A549 treated with CORT108297 at 1 μM for 4 hours (cell line): ENCODE results near the gene CIC. TPM values are rescaled to one million over a fixed set of nuclear protein-coding genes. Genes with fewer than 3 reads are reported as not detected.

Experiments
- total RNA-seq: library from RNA; stranded (reverse); fragments of 200-300 nt; extraction: Qiagen RNA extraction; gene quantifications from 5 replicates; pipeline ENCODE4 v1.2.3, GENCODE V29; 2022

Gene CIC
- total RNA-seq = 44.4 to 64.0 TPM (median 60.3 TPM) in 5 replicates

GRCh38 chr19:42268704-42269477 is at the start of gene CIC:
TSS of gene CIC (plus strand) at chr19:42269252. CDS start at chr19:42271784, 2,532 bp downstream.

GRCh38 chr19:42219812-42220750 is 49.0 kb upstream of the CIC start, which contains the start of gene ZNF526:
TSS of gene ZNF526 (plus strand) at chr19:42220312. CDS start at chr19:42224404, 4,092 bp downstream.

GRCh38 chr19:42242512-42243409 is 26.3 kb upstream of the CIC start, which contains the start of gene GSK3A:
TSS of gene GSK3A (minus strand) at chr19:42242602. CDS start at chr19:42242465, 137 bp downstream.

GRCh38 chr19:42254850-42255765 is 13.9 kb upstream of the CIC start, which contains the start of gene ERF:
TSS of gene ERF (minus strand) at chr19:42255128. CDS start at chr19:42254999, 129 bp downstream.

GRCh38 chr19:42301646-42302203 is 32.7 kb downstream of the CIC start, which contains the start of gene PRR19:
TSS of gene PRR19 (plus strand) at chr19:42302132. CDS start at chr19:42309585, 7,453 bp downstream.

GRCh38 chr19:42313096-42313839 is 44.2 kb downstream of the CIC start, which contains the start of gene TMEM145:
TSS of gene TMEM145 (plus strand) at chr19:42313309. CDS start at chr19:42313377, 68 bp downstream.

GRCh38 chr19:42325308-42325895 is 56.4 kb downstream of the CIC start, which contains the start of gene MEGF8:
TSS of gene MEGF8 (plus strand) at chr19:42325635. CDS start at chr19:42326244, 609 bp downstream.

Other genes with a start within 250 kb of the CIC start
- 0.38 to 0.72 TPM (median 0.58 TPM) in 5 replicates for gene GRIK5, start 199.0 kb upstream of the CIC start, total RNA-seq
- 26.8 to 41.0 TPM (median 37.4 TPM) in 5 replicates for gene ZNF574, start 193.1 kb upstream of the CIC start, total RNA-seq
- 0.27 to 0.69 TPM (median 0.58 TPM) in 5 replicates for gene POU2F2, start 136.8 kb upstream of the CIC start, total RNA-seq
- 68.1 to 93.9 TPM (median 85.4 TPM) in 5 replicates for gene DEDD2, start 51.6 kb upstream of the CIC start, total RNA-seq
- gene ZNF526, start 48.9 kb upstream of the CIC start, total RNA-seq = 15.4 to 21.1 TPM (median 19.6 TPM) in 5 replicates
- 115 to 168 TPM (median 158 TPM) in 5 replicates for gene GSK3A, start 26.6 kb upstream of the CIC start, total RNA-seq
- gene ERF, start 14.1 kb upstream of the CIC start, total RNA-seq = 99.5 to 132 TPM (median 132 TPM) in 5 replicates
- 3.8 to 4.7 TPM (median 4.1 TPM) in 5 replicates for gene PRR19, start 32.9 kb downstream of the CIC start, total RNA-seq
- gene PAFAH1B3, start 33.4 kb downstream of the CIC start, total RNA-seq = 127 to 157 TPM (median 154 TPM) in 5 replicates
- gene TMEM145, start 44.1 kb downstream of the CIC start, total RNA-seq = 2.1 to 4.1 TPM (median 2.8 TPM) in 5 replicates
- 20.9 to 29.9 TPM (median 23.3 TPM) in 5 replicates for gene MEGF8, start 56.4 kb downstream of the CIC start, total RNA-seq
- gene CNFN, start 121.0 kb downstream of the CIC start, total RNA-seq = 39.2 to 54.5 TPM (median 51.7 TPM) in 5 replicates
- gene LIPE, start 158.1 kb downstream of the CIC start, total RNA-seq = 1.5 to 3.1 TPM (median 2.4 TPM) in 5 replicates
- 0.08 to 0.18 TPM in 2 of 5 replicates, not detected in the others for gene CXCL17, start 173.7 kb downstream of the CIC start, total RNA-seq